DMS 273 treated with DMSO at 0.1 percent for 48 hours (cell line): ENCODE measurements around the gene STAU1.
"Not testable (repeated sequence)": the region's sequence is repeated elsewhere in the genome, so short reads cannot be mapped to it uniquely, and the experiment has no call there.

ENCODE experiments used
- DNase-seq: peaks from one replicate; lab custom pipeline; 2025; lab: John Stamatoyannopoulos, UW

The STAU1 gene, protein sequence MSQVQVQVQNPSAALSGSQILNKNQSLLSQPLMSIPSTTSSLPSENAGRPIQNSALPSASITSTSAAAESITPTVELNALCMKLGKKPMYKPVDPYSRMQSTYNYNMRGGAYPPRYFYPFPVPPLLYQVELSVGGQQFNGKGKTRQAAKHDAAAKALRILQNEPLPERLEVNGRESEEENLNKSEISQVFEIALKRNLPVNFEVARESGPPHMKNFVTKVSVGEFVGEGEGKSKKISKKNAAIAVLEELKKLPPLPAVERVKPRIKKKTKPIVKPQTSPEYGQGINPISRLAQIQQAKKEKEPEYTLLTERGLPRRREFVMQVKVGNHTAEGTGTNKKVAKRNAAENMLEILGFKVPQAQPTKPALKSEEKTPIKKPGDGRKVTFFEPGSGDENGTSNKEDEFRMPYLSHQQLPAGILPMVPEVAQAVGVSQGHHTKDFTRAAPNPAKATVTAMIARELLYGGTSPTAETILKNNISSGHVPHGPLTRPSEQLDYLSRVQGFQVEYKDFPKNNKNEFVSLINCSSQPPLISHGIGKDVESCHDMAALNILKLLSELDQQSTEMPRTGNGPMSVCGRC

DNA sequence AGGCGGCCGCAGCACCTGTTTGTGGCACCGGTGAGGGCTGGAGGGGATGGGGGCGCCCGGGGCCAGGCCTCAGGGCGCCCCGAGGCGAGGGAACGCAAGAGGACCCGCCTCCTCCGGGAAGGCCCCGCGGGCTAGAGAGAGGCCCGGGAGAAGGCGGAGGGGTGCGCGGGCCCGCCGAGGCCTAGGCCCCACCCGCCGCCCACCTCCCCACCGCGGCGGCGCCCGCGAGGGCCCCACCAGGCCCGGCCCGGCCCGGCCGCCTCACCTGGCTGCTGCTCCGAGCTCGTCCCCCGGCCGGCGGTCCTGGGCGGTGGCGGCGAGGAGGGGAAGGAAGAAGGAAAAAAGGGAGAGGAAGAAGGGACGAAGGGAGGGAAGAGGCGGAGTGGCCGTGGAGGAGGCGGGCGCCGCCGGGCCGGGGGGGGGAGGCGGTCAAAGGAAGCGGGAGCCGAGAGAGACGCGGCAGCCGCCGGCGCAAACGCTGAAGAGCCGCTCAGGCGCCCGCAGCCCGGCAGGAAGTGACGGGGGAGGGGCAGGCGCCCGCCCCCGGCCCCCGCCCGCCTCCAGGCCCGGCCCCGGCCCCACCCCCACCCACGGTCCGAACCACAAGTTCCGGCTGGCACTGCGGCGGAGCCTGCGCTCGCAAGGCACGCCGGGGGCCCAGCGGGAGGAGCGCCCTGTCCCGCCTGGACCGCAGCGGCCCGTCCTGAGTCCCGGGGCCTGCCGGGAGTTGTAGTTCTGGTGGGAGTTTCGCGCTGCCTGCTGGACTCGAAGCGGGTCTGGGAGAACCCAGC is at the start of gene STAU1:
TSS of gene STAU1 (minus strand) at position 484 of the 791 bp plus-strand sequence. CDS start 22,133 bp downstream, outside the sequence.
- DNase-seq = peak; percentile 88

DNA sequence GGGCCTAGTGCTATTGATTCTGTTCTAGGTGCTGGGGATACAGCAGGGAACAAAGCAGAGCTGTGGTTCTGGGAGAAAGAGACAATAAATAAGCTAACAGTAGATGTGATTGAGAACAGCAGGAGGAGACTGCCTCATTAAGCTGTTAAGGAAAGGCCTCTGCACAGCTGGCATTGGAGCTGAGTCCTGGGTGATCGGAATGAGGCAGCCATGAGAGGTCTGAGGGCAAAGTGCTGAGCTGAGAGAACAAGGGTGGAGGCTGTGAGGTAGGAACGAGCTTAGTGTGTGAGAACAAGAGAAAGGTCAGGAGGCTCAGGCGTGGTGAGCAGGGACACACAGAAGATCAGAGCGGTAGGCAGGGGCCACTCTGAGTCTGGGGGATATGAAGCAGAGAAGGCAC is 49.4 kb upstream of the STAU1 start:
- DNase-seq = no peak

DNA sequence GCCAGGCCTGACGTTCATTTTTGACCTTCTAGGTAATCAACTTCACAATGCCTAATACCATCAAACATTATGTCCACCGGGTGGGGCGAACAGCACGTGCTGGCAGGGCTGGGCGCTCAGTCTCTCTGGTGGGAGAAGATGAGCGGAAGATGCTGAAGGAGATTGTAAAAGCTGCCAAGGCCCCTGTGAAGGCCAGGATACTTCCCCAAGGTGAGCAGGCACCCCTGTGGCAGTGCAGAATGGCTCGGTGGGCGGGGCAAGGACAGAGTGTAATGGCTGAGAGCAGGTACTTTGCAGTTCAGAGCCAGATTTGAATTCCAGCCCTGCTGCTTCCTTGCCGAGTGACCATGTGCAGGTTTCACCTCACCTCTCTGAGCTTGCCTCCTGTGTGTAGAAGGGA is 48.2 kb upstream of the STAU1 start:
- DNase-seq = no peak

DNA sequence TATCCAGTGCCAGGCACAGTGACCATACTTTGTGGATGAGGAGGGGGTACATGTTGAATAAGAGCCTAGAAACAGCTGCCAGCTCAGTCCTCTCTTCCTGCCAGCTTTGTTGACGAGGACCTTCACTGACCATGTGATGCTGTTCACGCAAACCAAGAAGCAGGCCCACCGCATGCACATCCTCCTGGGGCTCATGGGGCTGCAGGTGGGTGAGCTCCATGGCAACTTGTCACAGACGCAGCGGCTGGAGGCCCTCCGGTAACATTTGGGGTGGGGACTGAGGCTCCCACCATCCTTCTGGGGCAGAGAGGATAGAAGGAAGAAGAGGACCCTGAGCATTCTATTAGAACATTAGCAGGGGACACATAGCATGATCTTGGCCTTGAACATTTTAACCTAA is 46.7 kb upstream of the STAU1 start:
- DNase-seq = no peak

DNA sequence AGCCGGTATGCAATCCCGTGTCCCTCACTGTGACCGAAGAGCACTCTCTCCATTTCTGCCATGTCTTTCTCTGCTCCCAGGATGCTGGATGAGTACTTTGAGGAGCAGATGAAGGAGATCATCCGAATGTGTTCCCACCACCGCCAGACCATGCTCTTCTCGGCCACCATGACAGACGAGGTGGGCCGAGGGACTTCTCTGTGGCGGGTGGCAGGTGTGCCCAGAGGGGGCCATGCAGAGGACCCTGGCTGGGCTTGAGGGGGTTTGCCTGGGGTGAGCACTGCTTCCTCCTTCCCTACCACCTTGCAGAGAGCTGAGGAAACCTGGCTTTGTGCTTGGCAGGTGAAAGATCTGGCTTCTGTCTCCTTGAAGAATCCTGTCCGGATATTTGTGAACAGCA is 45.1 kb upstream of the STAU1 start:
- DNase-seq = no peak

DNA sequence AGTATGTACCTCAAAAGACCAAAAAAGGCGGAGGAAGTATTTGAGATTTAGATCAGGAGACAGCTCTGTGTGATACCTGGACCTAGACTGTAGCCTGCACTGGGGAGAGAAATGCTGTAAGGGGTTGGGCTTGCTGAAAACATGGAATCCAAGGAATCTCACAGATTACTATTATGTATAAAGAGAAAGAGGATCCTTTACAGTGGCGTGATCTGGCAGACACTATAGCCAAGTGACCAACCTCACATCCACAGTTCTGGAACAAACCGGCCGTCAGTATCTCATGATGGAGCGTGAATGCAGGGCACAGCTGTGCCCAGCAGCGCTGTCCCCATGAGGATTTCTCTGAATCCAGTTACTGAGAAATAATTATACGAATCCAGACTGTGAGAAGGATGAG is 43.3 kb upstream of the STAU1 start:
- DNase-seq = no peak

DNA sequence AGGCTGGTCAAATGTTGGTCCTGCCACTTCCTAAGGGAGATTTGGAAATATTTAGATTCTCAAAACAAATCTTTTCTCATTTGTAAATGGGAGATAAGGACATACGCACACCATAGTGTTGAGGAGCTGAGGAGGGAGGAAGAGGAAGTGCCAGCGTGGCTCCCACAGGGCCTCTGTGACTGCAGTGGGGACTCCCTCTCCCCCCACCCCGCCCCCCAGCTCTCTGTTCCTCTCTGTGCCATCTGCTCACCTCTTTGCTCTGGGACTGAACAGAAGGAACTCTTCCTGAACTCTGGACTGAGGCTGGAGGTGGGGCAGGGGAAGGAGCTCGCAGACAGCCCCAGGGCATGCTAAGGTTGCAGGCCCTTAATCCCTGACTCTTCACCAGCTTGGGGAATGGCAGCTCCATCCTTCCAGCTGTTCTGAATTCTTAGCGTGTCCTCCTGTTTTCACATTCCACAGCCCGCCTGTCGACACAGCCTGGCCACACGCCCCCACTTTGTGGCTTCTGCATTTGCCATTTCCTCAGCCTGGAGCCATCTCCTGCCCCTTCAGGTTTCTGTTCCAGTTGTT is 42.5 kb upstream of the STAU1 start:
- peak; percentile 88 for DNase-seq

DNA sequence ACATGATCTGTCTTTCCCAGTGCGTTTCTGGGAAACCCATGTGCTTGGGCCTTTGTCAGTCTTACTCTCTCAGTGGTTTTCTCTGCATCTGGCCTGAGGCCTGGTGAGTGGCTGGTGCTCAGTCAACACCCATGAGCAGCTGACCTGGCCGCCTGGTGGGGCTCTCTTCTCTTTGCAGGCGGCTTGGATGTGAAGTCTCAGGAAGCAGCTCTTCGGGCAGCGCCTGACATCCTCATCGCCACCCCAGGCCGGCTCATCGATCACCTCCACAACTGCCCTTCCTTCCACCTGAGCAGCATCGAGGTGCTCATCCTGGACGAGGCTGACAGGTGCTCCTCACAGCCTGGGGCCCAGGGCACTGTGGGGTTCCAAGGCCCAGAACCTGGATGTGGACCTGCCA is 41.9 kb upstream of the STAU1 start:
- DNase-seq = no peak

DNA sequence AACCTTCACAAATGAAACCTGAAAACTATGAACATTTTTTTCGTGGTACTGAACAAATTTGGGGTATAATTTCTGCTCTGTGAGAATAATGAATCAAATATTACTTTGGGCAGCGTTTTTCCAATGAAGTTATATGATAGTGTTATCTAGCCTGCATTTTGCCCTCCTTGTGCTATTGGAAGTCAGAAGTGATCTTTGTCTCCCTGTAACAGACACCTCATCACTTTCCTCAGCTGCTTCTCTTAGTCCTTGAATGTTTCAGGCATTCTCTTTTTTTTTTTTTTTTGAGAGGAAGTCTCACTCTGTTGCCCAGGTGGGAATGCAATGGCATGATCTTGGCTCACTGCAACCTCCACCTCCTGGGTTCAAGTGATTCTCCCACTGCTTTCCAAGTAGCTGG is 41.2 kb upstream of the STAU1 start:
- DNase-seq = no peak

DNA sequence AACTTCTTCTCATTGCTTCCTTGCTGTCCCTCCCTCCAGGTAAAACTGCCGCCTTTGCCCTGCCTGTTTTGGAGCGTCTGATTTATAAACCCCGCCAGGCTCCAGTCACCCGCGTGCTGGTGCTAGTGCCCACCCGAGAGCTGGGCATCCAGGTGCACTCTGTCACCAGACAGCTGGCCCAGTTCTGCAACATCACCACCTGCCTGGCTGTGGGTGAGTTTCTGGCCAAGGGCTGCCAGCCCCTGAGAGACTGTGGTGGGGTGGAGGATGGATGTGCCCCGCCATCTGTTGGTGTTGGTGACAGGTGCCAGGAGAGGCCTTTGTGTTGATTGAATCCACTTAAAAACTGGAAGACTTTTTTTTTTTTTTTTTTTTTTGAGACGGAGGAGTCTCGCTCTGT is 40.5 kb upstream of the STAU1 start:
- DNase-seq = peak; percentile 88

DNA sequence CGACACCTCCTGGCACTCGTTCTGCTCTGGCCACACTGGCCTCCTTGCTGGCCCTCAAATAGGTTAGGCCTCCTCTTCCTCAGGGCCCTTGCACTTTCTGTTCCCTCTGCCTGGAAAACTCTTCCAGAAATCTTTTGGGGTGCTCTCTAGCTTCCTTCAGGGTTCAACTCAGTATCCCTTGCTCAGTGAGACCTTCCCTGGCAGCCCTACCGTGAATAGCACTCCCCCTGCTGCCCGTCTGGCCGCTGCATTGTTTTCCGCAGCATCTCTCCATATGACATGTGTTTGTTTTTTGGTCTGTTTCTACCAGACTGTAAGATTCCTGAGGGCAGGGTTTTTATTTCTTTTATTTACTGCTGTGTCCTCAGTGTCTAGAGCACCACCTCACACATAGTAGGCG is 37.8 kb upstream of the STAU1 start:
- DNase-seq = no peak

DNA sequence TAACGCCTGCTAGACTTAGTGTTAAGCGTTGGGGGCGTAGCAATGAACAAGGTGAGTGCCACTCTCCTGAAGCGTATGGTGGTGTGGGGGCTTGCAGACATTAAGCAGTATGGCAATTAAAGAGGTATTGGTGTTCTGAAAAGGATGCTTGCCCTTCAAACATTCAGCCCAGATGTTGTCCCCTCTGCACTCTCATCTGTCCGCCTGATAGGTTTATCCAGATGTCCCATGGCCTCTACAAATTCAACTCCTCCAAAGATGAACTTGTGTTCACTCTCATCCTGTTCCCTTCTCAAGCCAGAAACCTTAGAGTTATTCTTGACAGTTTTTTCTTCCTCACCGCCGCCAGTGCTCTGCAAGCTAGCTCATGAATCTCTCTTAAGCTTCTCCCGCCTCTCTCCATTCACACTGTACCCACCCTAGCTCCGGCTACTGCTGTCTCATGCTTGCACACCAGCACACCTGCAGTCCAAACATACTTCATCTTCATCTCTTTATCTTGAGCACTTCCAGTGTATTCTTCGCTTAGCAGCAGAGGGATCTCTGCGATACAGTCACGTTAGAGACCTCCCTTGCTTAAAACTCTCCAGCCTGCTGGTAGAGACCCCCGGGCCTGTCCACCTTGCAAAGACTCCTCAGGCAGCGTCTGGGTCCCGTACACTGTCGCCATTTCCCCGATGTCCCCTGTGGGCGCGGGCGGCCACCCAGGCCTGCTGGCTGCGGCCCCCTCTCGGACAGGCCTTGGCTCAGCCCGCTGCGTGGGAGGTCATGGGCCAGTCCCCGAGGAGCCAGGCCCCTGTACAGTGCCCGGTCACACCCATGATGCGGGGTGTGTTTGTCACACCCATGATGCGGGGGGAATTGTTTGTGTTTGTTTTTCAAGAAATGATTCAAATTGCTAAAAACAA is 32.0 kb upstream of the STAU1 start:
- no peak for DNase-seq

DNA sequence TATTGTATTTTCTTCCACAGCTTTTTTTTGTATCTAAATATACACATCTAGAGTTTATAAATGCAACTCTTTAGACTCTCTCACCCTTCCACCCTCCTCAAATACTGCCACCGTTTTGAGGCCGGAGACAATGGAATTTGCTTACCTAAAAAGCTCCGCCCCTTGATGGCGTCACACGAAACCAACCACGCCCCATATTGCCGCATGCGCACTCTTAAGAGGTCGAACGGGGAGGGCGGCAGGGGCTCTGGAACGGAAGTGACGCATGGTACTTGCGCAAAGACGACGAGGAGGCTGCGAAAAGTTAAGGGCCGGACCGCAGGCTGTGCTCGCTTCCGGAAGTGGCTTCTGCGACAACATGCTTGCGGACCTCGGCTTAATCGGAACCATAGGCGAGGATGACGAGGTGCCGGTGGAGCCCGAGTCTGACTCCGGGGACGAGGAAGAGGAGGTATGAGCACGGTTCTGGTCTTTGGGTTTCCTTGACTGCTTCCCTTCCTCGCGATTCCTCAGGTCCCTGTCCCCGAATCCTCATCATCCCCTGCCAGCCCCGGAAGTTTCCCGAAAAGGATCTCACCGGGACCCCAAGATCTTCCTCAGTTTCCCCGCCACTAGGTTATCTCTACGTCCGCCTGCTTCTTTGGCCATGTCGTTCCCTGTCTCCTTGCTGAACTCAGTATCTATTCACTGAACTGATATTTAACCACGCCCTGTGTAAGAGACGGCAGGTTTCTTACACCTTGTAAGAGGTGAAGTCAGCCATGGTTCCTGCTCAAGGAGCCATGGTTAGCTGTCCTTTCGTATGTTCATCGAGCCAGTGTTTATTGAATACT is 31.2 kb upstream of the STAU1 start, which contains the start of gene DDX27:
TSS of gene DDX27 (plus strand) at position 326 of the 833 bp plus-strand sequence. CDS start at position 359, 33 bp downstream.
- DNase-seq = peak; percentile 97

DNA sequence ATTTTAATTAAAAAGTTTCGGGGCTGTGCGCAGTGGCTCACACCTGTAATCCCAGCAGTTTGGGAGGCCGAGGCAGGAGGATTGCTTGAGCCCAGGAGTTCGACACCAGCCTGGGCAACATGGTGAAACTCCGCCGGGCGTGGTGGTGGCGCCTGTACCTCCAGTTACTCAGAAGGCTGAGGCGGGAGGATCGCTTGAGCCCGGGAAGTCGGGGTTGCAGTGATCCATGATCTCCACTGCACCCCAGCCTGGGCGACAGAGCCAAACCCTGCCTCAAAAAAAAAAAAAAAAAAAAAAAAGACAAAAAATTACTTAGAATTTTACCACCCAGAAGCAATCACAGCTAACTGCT is 30.6 kb upstream of the STAU1 start:
- not testable (repeated sequence) for DNase-seq

DNA sequence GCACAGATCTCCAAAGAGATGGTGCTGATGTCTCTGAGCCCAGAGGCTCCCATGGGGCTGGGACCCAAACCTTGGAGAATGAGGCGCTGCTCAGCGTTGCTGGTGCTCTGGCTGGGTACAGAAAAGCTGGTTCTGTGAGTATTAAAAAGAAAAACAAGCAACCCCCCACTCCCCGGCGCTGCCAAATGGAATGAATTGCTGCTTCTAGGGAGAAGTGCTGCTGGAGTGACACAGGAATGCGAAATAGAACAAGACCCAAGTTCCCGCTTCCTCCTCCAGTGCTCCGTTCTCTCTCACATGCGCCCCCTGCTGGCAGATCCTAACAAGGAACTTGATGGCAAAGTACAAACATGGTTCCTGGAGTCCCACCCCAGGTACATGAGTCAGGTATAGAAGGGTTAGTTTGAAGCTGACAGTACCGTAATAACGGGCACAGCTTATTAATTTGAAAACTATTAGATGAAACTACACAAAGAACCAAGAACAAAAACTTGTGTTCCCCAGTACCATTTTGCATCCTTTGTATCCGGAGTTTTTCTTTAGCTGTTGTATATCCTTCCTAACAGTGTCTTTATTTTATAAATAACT is 29.0 kb upstream of the STAU1 start:
- peak; percentile 48 for DNase-seq

DNA sequence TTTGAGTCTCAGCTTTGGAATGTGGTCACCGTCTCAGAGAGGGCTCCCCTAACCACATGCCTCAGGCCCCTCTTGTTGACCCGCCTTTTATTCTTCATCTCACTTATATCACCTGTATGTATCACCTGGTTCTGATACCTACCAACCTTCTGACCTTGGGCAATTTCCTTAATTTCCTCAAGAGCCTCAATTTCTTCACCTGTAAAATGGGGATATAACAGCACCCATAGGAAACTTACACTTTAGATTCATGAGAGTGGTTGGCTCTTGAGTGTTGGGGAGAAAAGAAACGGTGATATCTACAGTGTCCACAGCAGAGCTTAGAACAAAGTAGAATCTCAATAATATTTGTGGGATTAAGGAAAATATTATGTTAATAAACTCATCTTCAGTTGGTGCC is 27.1 kb upstream of the STAU1 start:
- DNase-seq = no peak

DNA sequence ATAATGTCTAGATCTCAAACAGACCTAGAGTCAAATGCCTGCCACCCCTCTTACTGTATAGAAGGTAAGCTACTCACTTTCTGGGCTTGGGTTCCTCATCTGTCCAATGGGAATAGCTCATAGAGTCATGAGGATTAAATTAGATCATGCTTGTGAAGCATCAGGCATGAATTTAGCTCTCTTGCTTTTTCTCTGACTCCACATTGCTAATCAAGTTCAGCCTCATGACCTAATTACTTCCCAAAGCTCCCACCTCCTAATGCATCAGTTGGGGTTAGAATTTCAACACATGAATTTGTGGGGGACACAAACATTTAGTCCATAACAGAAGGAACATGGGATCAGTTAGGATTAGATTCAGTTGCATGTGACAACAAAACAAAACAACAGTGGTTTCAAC is 26.4 kb upstream of the STAU1 start:
- no peak for DNase-seq

DNA sequence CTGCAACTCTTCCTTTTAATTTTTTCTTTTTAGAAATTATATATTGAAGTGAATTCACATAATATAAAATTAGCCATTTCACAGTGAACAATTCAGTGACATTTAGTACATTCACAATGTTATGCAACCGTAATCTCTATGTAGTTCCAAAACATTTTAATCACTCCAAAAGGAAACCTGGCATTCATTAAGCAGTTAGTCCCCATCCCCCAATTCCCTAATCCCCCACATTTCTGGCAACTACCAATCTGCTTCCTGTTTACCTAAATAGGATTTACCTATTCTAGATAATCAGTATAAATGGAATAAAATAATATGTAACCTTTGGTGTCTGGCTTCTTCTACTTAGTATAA is 22.6 kb upstream of the STAU1 start:
- no peak for DNase-seq

DNA sequence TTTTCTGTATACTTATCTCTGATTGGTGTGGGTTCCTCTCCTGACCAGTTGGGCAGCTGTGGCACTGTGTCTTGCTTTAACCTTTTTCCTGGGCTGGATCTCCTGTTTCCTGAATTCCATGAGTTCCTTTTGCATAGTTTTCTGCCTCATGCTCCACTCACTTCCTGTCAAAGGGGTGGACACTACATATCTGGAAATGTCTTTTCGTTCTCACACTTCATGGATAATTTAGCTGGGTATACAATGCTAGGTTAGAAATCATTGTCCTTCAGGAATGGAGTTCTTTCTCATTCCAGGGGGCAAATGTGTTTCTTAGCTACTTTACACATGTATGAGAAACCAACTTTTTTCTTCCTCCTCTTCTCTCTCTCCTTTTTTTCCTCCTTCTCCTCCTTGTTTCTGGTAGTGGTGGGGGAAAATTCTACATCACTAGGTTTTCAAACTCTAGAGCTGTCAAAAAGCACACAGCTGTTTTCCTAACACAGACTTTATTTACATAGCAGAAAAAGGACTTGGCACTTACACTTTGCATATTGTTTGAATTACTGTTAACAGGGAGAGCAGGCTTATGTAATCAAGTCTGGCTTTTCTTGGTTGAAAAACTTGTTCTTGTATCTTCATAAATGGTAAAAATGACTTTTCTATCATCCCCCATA is 22.1 kb upstream of the STAU1 start:
- DNase-seq = no peak

DNA sequence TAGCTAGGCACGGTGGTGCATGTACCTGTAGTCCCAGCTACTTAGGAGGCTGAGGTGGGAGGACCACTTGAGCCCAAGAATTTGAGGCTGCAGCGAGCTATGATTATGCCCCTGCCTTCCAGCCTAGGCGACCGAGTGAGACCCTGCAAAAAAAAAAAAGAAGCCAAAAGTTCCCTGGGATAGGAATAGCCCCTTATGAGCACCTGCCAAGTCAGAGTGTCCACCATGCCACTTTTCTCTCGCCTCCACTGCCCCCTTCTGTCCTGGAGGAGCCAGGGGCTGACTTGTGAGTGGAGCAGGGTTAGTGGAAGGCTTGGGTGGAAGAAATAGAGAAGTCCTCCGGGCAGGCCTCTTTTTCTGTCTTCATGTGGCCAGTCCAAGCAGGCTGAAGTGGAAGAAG is 18.9 kb upstream of the STAU1 start:
- DNase-seq = no peak
